GM23338 (cell line): ENCODE results near the gene EPAS1.

Experiments
- CREB1 ChIP-seq: fragments of 250-450 bp; sonication (Bioruptor Pico); IDR thresholded peaks from 2 replicates; pipeline ENCODE4 v1.5.0; 2020; ENCODE audit warnings: low read depth, mild to moderate bottlenecking, moderate library complexity
- EZH2 ChIP-seq: fragments of 200-600 bp; sonication (generic); IDR thresholded peaks from one replicate; pipeline ENCODE4 v1.8.0; 2017; ENCODE audit warnings: antibody characterized with exemption, mild to moderate bottlenecking, low read depth; ENCODE audit not compliant: unreplicated experiment
- EZH2phosphoT487 ChIP-seq: fragments of 200-600 bp; sonication (generic); IDR thresholded peaks from one replicate; pipeline ENCODE4 v1.8.1; 2018; ENCODE audit warnings: antibody characterized with exemption; ENCODE audit not compliant: unreplicated experiment
- POLR2AphosphoS5 ChIP-seq: IDR thresholded peaks from 2 replicates; pipeline ENCODE4 v1.6.1; 2016; ENCODE audit warnings: antibody characterized with exemption, low read depth
- TF ChIP-seq, protein P1 (sequence below), 2 experiments: fragments of 200-600 bp in 1 of 2; sonication (generic) in 1 of 2; conservative IDR thresholded peaks; 2 replicates each; pipeline versions ENCODE4 v1.5.1 to v1.6.1; 2016 to 2017; ENCODE audit warnings: antibody characterized with exemption in 2 of 2, low read depth in 2 of 2, mild to moderate bottlenecking in 2 of 2, moderate library complexity in 1 of 2
- TF ChIP-seq, protein P2 (sequence below): IDR thresholded peaks from one replicate; pipeline ENCODE4 v1.6.1; 2018; ENCODE audit warnings: antibody characterized with exemption; ENCODE audit not compliant: unreplicated experiment
- TF ChIP-seq, protein P3 (sequence below): IDR thresholded peaks from 2 replicates; pipeline ENCODE4 v1.6.1; 2016; ENCODE audit warnings: antibody characterized with exemption

DNA sequence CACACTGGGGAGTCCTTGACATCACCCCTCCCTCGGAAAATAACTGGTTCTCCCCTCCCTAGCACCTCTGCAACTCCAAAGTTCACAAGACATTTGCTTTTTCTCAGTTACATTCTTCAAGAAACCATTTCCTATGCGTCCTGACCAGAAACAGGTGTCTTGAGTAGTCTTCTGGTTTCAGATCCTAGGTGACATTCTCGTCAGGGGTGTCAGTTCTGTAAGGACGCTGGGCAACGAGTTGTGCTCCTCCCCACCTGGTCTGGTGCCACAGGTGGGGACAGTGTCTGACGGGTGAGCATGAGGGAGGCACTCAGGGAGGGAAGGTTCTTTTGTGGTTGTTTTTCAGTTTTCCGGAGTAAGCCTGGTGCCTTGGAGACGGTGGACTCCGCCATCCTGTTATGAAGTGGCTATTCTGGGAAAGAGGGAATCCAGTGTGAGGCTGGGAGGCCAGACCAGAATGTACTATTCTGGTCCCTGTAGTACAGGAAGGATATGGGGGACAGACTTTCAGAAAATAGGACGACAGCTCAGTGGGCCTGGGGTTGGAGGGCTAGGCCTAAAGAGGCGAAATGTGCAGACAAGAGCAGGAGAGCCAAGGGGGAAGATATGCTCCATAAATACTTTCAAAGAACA lies 50.6 kb downstream of the EPAS1 start:
- TF ChIP-seq, protein P1, sequence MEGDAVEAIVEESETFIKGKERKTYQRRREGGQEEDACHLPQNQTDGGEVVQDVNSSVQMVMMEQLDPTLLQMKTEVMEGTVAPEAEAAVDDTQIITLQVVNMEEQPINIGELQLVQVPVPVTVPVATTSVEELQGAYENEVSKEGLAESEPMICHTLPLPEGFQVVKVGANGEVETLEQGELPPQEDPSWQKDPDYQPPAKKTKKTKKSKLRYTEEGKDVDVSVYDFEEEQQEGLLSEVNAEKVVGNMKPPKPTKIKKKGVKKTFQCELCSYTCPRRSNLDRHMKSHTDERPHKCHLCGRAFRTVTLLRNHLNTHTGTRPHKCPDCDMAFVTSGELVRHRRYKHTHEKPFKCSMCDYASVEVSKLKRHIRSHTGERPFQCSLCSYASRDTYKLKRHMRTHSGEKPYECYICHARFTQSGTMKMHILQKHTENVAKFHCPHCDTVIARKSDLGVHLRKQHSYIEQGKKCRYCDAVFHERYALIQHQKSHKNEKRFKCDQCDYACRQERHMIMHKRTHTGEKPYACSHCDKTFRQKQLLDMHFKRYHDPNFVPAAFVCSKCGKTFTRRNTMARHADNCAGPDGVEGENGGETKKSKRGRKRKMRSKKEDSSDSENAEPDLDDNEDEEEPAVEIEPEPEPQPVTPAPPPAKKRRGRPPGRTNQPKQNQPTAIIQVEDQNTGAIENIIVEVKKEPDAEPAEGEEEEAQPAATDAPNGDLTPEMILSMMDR (conservative IDR thresholded peaks at IDR 0.05; ENCODE audit: low read depth in 2 of 2): no peak
- TF ChIP-seq EZH2 (no peak), CREB1 (CRISPR knock-in tag) (no peak), POLR2AphosphoS5 (no peak), EZH2phosphoT487 (no peak)
- TF ChIP-seq, protein P2, sequence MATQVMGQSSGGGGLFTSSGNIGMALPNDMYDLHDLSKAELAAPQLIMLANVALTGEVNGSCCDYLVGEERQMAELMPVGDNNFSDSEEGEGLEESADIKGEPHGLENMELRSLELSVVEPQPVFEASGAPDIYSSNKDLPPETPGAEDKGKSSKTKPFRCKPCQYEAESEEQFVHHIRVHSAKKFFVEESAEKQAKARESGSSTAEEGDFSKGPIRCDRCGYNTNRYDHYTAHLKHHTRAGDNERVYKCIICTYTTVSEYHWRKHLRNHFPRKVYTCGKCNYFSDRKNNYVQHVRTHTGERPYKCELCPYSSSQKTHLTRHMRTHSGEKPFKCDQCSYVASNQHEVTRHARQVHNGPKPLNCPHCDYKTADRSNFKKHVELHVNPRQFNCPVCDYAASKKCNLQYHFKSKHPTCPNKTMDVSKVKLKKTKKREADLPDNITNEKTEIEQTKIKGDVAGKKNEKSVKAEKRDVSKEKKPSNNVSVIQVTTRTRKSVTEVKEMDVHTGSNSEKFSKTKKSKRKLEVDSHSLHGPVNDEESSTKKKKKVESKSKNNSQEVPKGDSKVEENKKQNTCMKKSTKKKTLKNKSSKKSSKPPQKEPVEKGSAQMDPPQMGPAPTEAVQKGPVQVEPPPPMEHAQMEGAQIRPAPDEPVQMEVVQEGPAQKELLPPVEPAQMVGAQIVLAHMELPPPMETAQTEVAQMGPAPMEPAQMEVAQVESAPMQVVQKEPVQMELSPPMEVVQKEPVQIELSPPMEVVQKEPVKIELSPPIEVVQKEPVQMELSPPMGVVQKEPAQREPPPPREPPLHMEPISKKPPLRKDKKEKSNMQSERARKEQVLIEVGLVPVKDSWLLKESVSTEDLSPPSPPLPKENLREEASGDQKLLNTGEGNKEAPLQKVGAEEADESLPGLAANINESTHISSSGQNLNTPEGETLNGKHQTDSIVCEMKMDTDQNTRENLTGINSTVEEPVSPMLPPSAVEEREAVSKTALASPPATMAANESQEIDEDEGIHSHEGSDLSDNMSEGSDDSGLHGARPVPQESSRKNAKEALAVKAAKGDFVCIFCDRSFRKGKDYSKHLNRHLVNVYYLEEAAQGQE: no peak
- TF ChIP-seq, protein P3, sequence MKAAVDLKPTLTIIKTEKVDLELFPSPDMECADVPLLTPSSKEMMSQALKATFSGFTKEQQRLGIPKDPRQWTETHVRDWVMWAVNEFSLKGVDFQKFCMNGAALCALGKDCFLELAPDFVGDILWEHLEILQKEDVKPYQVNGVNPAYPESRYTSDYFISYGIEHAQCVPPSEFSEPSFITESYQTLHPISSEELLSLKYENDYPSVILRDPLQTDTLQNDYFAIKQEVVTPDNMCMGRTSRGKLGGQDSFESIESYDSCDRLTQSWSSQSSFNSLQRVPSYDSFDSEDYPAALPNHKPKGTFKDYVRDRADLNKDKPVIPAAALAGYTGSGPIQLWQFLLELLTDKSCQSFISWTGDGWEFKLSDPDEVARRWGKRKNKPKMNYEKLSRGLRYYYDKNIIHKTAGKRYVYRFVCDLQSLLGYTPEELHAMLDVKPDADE: no peak
